ENCODE data around the gene NLRP13.

- TF ChIP-seq POLR2A (IDR thresholded peaks at IDR 0.05; ENCODE audit: control extremely low read depth in 1 of 2, low read depth in 2 of 2, low read length in 2 of 2) (no peak), POLR2AphosphoS5 (IDR thresholded peaks at IDR 0.05; ENCODE audit: low read depth, low read length) (no peak), JUND (IDR thresholded peaks at IDR 0.05; ENCODE audit: low read length) (no peak), SAP30 (IDR thresholded peaks at IDR 0.05; ENCODE audit: insufficient read depth, insufficient replicate concordance, low read length) (no peak), CTCF (IDR thresholded peaks at IDR 0.05; ENCODE audit: control extremely low read depth in 1 of 3, insufficient read depth in 1 of 3, low read depth in 1 of 3, low read length in 3 of 3) (no peak), RFX5 (IDR thresholded peaks at IDR 0.05; ENCODE audit: borderline replicate concordance, low read depth, low read length) (no peak), EP300 (IDR thresholded peaks at IDR 0.05; ENCODE audit: borderline replicate concordance in 1 of 2, low read depth in 2 of 2, low read length in 2 of 2) (no peak), EZH2 (IDR thresholded peaks at IDR 0.05; ENCODE audit: low read depth, low read length, severe bottlenecking) (no peak), CEBPB (IDR thresholded peaks at IDR 0.05; ENCODE audit: low read depth, low read length) (no peak)
Observed at GRCh38 chr19:55909801-55910200, 22.3 kb downstream of the NLRP13 start.

All from H1 (cell line).